ENCODE results near the gene EEF2KMT.
"Not testable (repeated sequence)": the region's sequence is repeated elsewhere in the genome, so short reads cannot be mapped to it uniquely, and the experiment has no call there.

Gene EEF2KMT

DNA sequence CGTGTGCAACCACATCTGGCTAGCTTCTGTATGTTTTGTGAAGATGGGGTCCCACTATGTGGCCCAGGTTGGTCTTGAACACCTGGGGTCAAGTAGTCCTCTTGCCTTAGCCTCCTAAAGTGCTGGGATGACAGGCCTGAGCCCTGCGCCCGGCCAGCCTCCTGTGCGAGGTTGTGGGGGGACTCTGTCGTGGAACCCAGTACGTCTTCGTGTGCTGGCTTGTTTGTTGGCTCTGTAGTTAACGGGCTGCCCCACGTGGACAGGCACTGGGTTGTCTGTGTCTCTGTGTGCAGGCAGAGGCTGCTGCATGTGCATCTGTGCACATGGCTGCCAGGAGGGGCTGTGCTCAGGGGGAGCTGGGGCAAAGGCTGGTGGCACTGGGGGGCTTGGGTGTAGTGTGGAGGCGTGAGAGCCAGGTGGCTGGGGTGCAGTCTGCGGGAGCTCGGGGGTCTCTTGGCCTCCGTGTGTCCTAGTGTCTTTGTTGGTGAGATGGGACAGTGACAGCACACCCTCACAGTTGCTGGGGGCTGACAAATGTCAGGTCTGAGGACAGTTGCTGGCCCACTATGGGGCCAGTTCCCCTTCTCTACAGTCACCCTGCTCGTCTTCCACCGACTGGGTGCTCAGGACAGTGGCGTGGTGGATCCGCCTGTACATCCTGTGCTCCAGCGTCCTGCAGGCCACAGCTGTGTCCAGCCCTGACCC is 9.4 kb downstream of the EEF2KMT start:
- H3K4me1 ChIP-seq (ENCODE audit: insufficient read depth, low read length); H3K9me3 ChIP-seq (ENCODE audit: low read length); H2AFZ ChIP-seq (ENCODE audit: low read depth, low read length); H3K27me3 ChIP-seq (ENCODE audit: insufficient read depth, low read length); H3K4me3 ChIP-seq (ENCODE audit: low read length): not testable (repeated sequence)
- peaks cover 10% of the 10 kb centered on the region for H3K36me3 ChIP-seq (ENCODE audit: insufficient read depth, low read length)

DNA sequence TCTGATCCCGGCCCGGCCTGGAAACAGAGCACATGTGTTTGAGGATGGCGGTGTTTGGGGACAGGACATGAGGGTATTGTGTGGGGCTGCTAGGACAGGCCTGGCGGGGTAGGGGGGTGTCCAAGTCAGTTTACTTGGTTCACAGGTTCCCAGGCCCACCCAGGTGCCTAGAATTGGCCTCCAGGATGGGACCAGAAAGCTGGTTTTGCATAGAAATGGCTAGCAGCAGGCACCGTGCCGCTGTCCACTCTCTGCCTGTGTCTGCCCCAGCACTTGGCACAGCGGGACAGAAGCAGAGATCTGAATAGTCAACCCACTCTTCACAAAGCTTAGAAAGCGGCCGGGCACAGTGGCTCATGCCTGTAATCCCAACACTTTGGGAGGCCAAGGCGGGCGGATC is 11.9 kb downstream of the EEF2KMT start:
- H2AFZ ChIP-seq (ENCODE audit: low read depth, low read length); H3K9me3 ChIP-seq (ENCODE audit: low read length); H3K4me1 ChIP-seq (ENCODE audit: insufficient read depth, low read length); H3K27me3 ChIP-seq (ENCODE audit: insufficient read depth, low read length); H3K4me3 ChIP-seq (ENCODE audit: low read length): not testable (repeated sequence)
- H3K36me3 ChIP-seq (ENCODE audit: insufficient read depth, low read length), result peaks cover 10% of the 10 kb centered on the region

DNA sequence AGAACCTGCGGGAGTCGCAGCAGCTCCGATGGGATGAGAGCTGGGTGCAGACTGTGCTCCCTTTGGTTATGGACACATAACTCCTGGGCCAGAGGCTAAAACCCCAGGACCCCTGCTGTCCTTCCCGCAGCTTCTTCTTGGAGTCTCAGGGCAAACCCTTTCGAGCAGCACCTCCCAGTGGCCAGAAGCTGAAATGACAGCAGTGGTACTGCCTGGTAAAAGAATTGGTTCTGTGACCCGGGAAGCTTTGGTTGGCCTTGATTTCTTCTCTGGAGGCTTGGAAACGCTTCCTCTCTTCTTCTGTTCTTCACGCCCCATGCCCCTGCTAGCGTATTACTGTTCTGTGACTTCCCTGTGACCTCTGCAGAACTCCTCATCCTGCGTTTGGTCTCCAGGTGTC is 12.8 kb downstream of the EEF2KMT start:
- peaks cover 10% of the 10 kb centered on the region for H3K36me3 ChIP-seq (ENCODE audit: insufficient read depth, low read length)
- H3K4me3 ChIP-seq (ENCODE audit: low read length); H3K27me3 ChIP-seq (ENCODE audit: insufficient read depth, low read length); H3K9me3 ChIP-seq (ENCODE audit: low read length); H2AFZ ChIP-seq (ENCODE audit: low read depth, low read length); H3K4me1 ChIP-seq (ENCODE audit: insufficient read depth, low read length): not testable (repeated sequence)

DNA sequence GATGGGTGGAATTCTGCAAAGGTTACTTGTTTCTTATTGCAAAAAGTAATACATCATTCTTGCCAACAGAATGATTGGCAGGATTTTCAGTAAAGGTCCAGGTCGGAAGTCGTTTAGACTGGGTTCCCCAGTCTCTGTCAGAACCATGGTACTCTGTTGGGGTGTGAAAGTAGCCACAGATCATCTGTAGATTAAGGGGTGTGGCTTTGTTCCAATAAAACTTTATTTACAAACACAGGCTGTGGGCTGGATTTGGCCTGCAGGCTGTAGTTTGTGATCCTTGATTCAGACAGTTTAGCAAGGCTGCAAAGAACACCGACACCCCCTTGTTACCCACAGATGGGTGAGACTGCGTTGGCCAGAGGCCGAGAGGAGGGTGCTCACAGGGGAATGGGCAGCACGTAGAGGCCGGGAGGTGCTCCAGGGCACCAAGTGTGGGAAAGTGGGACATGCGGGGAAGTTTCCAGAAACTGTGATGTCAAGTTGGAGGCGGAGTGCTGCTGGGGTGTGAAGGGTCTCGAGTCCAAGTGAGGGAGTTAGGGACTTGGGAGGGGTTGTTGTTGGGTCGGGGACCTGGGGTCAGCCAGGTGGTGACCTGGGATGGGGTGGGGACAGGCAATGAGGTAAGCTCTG is 13.4 kb downstream of the EEF2KMT start:
- H2AFZ ChIP-seq (ENCODE audit: low read depth, low read length); H3K4me3 ChIP-seq (ENCODE audit: low read length); H3K4me1 ChIP-seq (ENCODE audit: insufficient read depth, low read length); H3K9me3 ChIP-seq (ENCODE audit: low read length); H3K36me3 ChIP-seq (ENCODE audit: insufficient read depth, low read length); H3K27me3 ChIP-seq (ENCODE audit: insufficient read depth, low read length): not testable (repeated sequence)

DNA sequence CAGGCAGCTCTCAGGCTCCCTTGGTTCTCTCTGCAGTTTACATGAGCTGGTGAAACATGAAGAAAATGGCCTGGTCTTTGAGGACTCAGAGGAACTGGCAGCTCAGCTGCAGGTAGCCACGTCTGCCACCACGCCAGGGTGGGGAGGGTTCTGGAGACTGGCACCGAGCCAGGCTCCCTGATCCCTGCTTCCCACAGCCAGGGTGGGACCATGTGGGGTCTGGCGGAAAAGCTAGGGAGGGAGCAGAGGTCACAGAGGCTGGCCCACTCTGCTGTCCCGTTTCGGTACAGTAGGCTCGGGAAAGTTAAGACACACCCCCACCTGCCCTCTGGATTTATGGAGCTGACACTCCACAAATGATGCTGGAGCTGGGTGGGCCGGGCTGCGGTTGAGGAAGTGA is 13.9 kb downstream of the EEF2KMT start:
- H3K4me1 ChIP-seq (ENCODE audit: insufficient read depth, low read length); H3K4me3 ChIP-seq (ENCODE audit: low read length); H3K36me3 ChIP-seq (ENCODE audit: insufficient read depth, low read length); H2AFZ ChIP-seq (ENCODE audit: low read depth, low read length); H3K27me3 ChIP-seq (ENCODE audit: insufficient read depth, low read length); H3K9me3 ChIP-seq (ENCODE audit: low read length): not testable (repeated sequence)

DNA sequence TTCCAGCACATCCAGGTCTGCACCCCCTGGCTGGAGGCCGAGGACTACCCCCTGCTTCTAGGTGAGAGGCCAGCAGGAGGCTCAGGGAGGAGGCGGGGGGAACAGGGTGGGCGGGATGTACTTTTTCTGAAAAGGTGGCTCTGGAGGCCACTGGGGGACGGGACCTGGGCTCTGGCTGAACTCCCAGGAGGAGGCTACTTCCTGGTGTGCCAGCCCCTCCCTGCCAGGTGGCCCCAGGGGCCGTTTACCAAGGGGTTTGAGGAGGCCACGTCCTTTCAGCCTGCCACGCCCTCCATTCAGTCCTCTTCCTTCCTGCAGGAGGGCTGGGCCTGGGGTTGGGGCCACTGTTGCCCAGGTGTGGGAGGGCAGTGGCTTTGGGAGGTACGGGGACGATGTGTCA is 16.6 kb downstream of the EEF2KMT start:
- not testable (repeated sequence) for H3K4me1 ChIP-seq (ENCODE audit: insufficient read depth, low read length); H3K27me3 ChIP-seq (ENCODE audit: insufficient read depth, low read length); H3K4me3 ChIP-seq (ENCODE audit: low read length); H3K9me3 ChIP-seq (ENCODE audit: low read length); H2AFZ ChIP-seq (ENCODE audit: low read depth, low read length)
- H3K36me3 ChIP-seq (ENCODE audit: insufficient read depth, low read length), result peaks cover 14% of the 10 kb centered on the region

DNA sequence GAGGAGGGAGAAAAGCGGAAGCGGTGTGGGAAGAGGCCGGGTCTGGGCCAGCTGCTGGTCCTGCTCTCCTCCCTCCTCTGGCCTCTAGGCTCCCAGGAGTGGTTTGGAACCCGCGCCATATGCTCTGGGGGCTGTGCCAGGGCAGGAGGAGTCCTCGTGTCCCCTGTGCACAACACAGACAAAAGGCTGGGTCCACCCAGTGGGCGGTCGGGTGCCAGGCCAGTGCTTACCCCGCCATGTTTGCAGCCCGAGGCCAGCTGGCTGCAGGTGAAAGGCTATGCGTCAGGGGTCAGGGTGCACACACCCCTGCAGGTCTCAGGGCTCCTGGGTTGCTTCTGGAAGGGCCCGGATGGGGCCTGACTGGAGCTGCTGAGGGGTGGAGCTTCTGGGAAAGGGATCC is 17.1 kb downstream of the EEF2KMT start:
- peaks cover 19% of the 10 kb centered on the region for H3K36me3 ChIP-seq (ENCODE audit: insufficient read depth, low read length)

DNA sequence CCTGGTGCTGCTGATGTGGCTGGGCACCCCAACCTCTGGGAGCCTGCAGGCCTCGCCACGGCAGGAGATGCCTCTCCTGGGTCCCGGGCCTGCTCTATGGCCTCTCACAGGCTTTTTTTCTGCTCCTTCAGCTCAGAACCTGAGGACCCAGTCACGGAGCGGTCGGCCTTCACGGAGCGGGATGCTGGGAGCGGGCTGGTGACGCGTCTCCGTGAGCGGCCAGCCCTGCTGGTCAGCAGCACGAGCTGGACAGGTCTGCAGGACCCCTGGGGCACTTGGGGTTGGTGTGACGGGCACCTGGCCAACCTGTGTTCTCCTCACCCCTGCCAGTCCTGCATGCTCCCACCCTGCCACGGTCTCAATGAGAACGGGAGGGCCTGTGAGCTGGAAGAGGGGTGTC is 19.0 kb downstream of the EEF2KMT start:
- no peaks in the 10 kb centered on the region for H3K27me3 ChIP-seq (ENCODE audit: insufficient read depth, low read length)
- no peaks in the 10 kb centered on the region for H3K4me1 ChIP-seq (ENCODE audit: insufficient read depth, low read length)
- no peak overlapping the region for H2AFZ ChIP-seq (ENCODE audit: low read depth, low read length)
- H3K9me3 ChIP-seq (ENCODE audit: low read length), result no peaks in the 10 kb centered on the region
- H3K36me3 ChIP-seq (ENCODE audit: insufficient read depth, low read length), result peaks cover 22% of the 10 kb centered on the region
- no peak overlapping the region for H3K4me3 ChIP-seq (ENCODE audit: low read length)

More for the DNA sequence above, 17.1 kb downstream of the EEF2KMT start:
- not testable (repeated sequence) for H3K4me3 ChIP-seq (ENCODE audit: low read length); H3K27me3 ChIP-seq (ENCODE audit: insufficient read depth, low read length); H3K9me3 ChIP-seq (ENCODE audit: low read length); H2AFZ ChIP-seq (ENCODE audit: low read depth, low read length); H3K4me1 ChIP-seq (ENCODE audit: insufficient read depth, low read length)

DNA sequence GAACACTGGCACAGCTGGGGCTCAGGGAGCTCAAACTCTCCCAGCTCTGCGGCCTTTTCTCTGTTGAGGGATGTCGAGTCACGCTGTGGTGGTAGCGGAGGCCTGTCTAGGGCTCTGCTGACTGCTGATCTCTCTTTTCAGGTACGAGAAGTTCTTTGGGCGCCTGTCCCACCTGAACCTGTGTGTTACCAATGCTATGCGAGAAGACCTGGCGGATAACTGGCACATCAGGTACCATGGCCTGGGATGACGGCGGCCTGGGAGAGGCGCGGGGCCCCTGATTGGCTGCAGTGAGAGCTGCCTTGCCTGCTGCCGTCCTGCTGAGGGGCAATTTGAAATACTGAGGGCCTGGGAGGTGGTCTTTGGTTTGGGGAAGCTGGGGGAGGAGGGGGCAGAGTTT is 20.3 kb downstream of the EEF2KMT start:
- peaks cover 22% of the 10 kb centered on the region for H3K36me3 ChIP-seq (ENCODE audit: insufficient read depth, low read length)
- no peak overlapping the region for H2AFZ ChIP-seq (ENCODE audit: low read depth, low read length)
- peaks cover 5% of the 10 kb centered on the region for H3K4me1 ChIP-seq (ENCODE audit: insufficient read depth, low read length)
- H3K4me3 ChIP-seq (ENCODE audit: low read length), result no peak overlapping the region
- no peaks in the 10 kb centered on the region for H3K27me3 ChIP-seq (ENCODE audit: insufficient read depth, low read length)
- no peaks in the 10 kb centered on the region for H3K9me3 ChIP-seq (ENCODE audit: low read length)

DNA sequence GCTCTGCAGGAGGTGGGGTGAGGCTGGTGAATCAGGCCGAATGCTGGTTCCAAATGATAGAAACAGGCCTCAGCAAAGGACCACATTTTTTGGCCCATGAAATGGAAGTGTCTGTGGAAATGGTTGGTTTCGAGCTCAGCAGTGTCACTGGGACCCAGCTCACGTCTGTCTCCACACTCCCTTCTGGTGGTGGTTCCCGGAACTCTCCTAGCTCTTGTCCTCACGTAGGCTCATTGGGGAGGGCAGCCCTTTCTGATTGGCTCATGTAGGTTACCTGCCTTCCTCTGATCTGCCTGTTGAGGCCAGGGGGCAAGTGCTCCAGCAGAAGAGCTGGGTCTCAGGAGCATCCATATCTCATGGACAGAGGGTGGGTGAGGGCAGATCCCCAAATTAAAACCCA is 22.0 kb downstream of the EEF2KMT start:
- Histone ChIP-seq H3K36me3 (ENCODE audit: insufficient read depth, low read length) (peaks cover 22% of the 10 kb centered on the region), H3K27me3 (ENCODE audit: insufficient read depth, low read length) (no peaks in the 10 kb centered on the region), H3K4me3 (ENCODE audit: low read length) (no peak overlapping the region), H3K4me1 (ENCODE audit: insufficient read depth, low read length) (peaks cover 6% of the 10 kb centered on the region), H3K9me3 (ENCODE audit: low read length) (no peaks in the 10 kb centered on the region), H2AFZ (ENCODE audit: low read depth, low read length) (no peak overlapping the region)

DNA sequence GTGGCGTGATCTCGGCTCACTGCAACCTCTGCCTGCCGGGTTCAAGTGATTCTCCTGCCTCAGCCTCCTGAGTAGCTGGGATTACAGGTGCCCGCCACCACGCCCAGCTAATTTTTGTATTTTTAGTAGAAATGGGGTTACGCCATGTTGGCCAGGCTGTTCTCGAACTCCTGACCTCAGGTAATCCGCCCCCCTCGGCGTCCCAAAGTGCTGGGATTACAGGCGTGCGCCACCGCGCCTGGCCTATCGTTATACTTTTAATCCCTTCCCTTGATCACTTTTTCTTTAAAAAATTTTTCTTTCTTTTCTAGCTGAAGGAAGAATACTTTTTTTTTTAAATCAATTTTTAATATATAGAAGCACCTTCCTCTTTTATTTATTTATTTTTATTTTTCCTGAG is 23.8 kb downstream of the EEF2KMT start:
- H3K4me3 ChIP-seq (ENCODE audit: low read length); H3K27me3 ChIP-seq (ENCODE audit: insufficient read depth, low read length); H2AFZ ChIP-seq (ENCODE audit: low read depth, low read length); H3K9me3 ChIP-seq (ENCODE audit: low read length); H3K4me1 ChIP-seq (ENCODE audit: insufficient read depth, low read length): not testable (repeated sequence)
- peaks cover 22% of the 10 kb centered on the region for H3K36me3 ChIP-seq (ENCODE audit: insufficient read depth, low read length)

DNA sequence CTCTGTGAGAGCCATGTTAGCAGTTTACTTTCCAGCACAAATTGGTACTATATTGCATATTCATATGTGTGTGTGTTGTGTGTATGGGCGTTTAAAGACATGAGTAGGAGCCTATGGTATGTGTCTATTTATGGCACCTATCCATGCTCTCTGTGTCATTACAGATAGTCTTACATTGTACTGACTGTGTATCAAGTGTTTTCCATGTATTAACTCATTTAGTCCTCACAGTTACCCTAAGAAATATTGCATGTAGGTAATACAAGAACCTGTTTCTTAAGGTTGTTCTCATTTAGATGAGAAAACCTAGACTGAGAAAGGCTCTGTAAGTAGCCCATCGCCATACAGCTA is 24.3 kb downstream of the EEF2KMT start:
- H3K9me3 ChIP-seq (ENCODE audit: low read length), result no peaks in the 10 kb centered on the region
- peaks cover 22% of the 10 kb centered on the region for H3K36me3 ChIP-seq (ENCODE audit: insufficient read depth, low read length)
- no peaks in the 10 kb centered on the region for H3K27me3 ChIP-seq (ENCODE audit: insufficient read depth, low read length)
- H2AFZ ChIP-seq (ENCODE audit: low read depth, low read length), result no peak overlapping the region
- peaks cover 6% of the 10 kb centered on the region for H3K4me1 ChIP-seq (ENCODE audit: insufficient read depth, low read length)
- no peak overlapping the region for H3K4me3 ChIP-seq (ENCODE audit: low read length)

DNA sequence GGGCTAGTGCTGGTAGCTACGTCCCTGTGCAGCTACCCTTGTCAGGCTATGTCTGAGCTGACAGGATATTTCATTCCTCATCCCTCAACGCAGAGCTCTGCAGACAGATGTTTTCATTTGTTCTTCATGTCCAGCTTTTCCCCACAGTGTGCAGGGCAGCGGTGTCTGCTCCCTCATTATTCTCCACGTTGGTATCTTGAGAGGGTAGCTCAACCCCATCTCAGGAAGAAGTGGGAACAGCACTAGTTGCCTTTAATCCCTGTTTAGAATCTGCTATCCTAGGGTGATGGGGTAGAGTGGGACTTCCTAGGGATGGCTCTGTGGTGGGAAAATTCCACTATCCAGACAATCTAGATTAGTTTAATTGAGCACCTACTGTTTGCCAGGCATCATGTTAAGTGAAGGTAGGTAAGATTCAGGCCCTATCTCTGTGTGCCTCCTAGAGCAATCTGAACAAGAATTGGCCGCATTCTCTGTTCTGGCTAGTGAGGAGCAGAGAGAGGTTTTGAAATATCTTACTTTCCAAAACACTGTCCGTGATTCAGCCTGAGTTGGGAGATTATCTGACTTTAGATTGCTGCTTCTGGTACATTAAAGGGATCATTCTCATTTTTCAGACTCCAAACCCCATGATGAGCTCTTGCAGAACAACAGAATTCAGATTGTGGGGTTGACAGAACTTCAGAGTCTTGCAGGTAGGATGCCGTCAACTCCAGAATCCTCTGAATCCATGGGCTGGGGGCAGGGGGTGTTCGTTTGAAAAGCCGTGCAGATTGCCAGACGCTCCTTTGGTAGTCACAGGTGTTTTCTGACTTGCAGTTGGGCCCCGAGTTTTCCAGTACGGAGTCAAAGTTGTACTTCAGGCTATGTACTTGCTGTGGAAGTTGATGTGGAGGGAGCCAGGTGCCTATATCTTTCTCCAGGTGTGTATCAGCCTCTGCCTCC is 25.0 kb downstream of the EEF2KMT start:
- no peaks in the 10 kb centered on the region for H3K9me3 ChIP-seq (ENCODE audit: low read length)
- H3K36me3 ChIP-seq (ENCODE audit: insufficient read depth, low read length), result peaks cover 22% of the 10 kb centered on the region
- H3K4me1 ChIP-seq (ENCODE audit: insufficient read depth, low read length), result peaks cover 6% of the 10 kb centered on the region
- peak overlapping the region; percentile 93 for H3K4me3 ChIP-seq (ENCODE audit: low read length)
- no peaks in the 10 kb centered on the region for H3K27me3 ChIP-seq (ENCODE audit: insufficient read depth, low read length)
- peak overlapping the region; percentile 99 for H2AFZ ChIP-seq (ENCODE audit: low read depth, low read length)

Measured in neuron (in vitro differentiated cells).